ENCODE results near the gene HPSE2.

GRCh38 chr10:98458809-98459784, 776.6 kb downstream of the HPSE2 start:
- TF ChIP-seq CTCF (IDR thresholded peaks at IDR 0.05) (no peak), EP300 (IDR thresholded peaks at IDR 0.05) (no peak), POLR2AphosphoS5 (IDR thresholded peaks at IDR 0.05) (no peak)

Data from esophagus muscularis mucosa (tissue), 4 donors.